ENCODE measurements around the gene ZNF396. TPM values are rescaled to one million over a fixed set of nuclear protein-coding genes. Genes with fewer than 3 reads are reported as not detected.

ZNF396 gene
- 0.41 to 0.94 TPM (median 0.64 TPM) in 5 replicates for total RNA-seq (2022; extraction: Qiagen RNA extraction; ENCODE audit: low read depth)

DNA sequence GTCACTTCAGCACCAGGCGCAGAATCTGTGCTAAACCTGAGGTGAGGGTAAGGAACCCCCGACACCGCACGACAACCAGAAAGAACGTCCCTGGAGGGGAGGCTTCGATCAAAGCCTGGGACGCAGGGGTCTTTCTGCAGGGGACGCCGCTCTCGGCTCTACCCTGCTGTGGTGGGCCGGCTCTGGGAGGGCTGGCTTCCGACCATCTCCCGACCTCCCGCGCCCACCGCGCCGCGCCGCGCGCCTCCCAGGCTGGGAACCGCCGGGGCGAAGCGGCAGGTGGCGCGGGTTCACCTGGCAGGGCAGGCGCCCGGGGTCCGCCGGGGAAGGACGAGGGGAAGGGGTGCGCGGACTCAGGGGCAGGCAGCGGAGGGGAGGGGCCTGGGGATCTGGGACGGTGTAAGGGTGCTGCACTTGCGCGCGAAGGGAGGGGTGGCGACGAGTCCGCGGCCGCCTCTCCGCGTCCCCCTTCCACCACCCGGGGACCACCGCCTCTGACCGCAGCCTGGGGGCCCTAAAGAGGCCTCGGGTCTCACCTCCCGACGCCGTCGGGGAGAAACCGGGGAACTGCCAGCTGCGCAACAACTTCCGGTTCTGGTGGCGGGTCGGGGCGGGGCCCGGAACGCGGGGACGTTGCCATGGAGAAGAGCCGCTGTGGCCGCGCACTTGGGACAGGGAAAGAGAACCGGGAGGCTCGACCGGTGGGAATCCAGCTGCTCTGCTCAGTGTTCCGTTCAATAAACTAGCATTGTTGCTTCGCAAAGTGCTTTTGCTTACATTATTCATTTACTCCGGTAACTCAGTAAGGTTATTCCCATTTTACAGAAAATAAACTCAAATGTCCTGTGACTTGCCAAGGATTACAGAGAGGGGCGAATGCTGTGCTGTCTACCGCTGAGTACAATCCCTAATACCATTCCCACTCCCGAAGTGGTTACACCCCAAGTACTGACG is at the start of gene ZNF396:
Gene ZNF396, minus strand, starts transcription at position 596 of the 954 bp plus-strand sequence. CDS start 3,045 bp downstream, outside the sequence.

DNA sequence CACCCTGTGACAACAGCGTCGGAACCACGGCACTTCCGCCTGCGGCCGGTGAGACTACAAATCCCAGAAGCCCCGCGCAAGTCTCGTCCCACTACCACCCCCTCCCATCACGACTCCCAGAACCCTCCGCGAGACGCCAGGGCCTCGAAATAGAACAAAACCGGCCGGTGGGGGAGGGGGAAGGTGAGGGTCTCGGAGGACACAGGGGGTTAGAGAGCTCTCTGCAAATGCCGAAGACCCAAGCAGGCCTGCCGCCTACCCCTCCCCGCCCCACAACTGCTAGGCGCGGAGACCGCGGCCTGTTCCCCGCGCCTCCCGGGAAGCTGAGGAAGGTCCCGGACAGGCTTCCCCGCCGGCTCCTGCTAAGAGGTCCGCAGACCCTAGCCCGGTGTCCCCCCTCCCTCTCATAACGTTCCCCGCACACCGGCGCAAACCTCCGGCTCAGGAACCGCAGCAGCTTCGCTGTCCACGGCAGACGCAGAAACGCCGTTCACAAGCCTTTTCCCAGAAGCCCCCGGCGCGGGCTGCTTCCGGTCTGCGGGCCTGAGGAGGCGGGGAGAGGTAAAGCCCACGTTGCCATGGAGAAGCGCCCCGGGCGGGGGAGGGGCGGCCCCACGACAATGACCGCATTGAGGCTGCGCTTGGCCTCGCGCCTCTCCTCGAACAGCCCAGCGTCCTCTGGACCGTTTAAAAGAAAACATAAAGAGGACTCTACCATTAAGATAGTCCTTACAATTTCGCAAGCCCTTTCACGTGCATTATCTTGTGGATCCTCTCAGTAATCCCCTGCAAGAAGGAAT is 33.0 kb downstream of the ZNF396 start, which contains the start of gene ZNF24:
Gene ZNF24, minus strand, starts transcription at position 485 of the 800 bp plus-strand sequence. CDS start 3,770 bp downstream, outside the sequence.

Other genes starting within 250 kb of the ZNF396 start
- 2.7 to 4.7 TPM (median 4.1 TPM) in 5 replicates for gene ZNF397, start 136.3 kb downstream of the ZNF396 start, total RNA-seq (2022; extraction: Qiagen RNA extraction; ENCODE audit: low read depth)
- 0.53 to 0.96 TPM (median 0.71 TPM) in 5 replicates for gene ZSCAN30, start 87.1 kb downstream of the ZNF396 start, total RNA-seq (2022; extraction: Qiagen RNA extraction; ENCODE audit: low read depth)
- gene ZNF24, start 32.9 kb downstream of the ZNF396 start, total RNA-seq (2022; extraction: Qiagen RNA extraction; ENCODE audit: low read depth), result 8.8 to 12.5 TPM (median 11.8 TPM) in 5 replicates
- gene INO80C, start 120.6 kb upstream of the ZNF396 start, total RNA-seq (2022; extraction: Qiagen RNA extraction; ENCODE audit: low read depth), result 22.2 to 26.9 TPM (median 23.5 TPM) in 5 replicates
- gene GALNT1, start 204.4 kb upstream of the ZNF396 start, total RNA-seq (2022; extraction: Qiagen RNA extraction; ENCODE audit: low read depth), result 42.3 to 72.1 TPM (median 58.5 TPM) in 5 replicates

Data from A549 treated with RU486 at 1 μM for 4 hours (cell line).